DMS79 treated with DMSO at 0.1 percent for 48 hours (cell line): ENCODE measurements around the gene TRIM66.

Source experiments
- DNase-seq: peaks from one replicate; lab custom pipeline; 2025; lab: John Stamatoyannopoulos, UW

TRIM66 gene

DNA sequence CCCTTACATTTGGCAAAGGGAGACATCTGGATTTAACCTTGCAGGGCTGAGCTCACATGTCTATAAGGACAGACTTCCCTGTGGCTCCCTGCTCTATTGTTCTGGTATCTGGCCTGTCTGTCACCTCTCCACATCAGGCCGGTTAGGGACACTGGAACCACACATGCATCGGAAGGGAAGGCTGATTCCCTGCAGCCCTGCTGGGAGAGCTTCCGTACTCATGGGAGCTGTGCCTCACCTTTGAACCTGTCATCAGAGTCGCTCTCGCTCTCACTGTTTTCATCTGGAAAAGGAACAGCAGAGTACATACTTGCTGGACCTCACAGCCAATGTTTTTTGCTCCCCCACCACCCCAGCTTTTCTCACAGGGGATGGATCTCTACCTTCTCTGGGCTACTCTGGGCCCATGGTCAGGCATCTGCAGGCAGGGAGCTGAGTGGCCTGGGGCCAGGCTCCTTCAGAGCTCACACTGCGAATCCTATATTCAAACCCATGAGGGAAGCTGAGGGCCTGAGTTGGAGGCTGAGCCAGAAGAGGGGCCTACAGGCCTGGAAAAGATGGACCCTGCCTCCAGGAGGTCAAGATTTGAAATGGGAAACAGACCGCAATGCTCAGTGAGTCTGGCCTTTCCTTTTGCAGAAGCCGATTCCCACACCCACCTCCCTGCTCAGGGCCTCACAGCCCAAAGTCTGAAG, 31.4 kb upstream of the TRIM66 start:
- no peak for DNase-seq

DNA sequence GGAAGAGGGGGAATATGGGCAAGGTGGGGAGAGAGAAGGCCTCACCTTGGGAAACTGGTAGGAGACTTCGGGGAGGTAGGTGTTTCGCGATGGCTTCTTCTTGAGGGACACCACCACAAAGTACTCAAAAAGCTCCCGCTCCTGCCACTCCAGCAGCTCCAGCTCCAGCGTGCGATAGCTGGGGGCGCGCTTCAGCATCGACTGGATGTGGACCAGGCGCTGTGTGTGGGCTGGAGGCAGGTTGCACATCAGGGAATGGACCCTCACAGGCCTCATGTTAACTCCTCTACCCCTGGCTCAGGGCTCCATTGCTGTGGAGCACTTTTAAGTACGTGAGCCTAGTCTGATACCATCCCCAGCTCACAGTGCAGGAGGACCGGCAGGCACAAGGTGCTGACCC, 30.0 kb upstream of the TRIM66 start:
- DNase-seq = no peak

DNA sequence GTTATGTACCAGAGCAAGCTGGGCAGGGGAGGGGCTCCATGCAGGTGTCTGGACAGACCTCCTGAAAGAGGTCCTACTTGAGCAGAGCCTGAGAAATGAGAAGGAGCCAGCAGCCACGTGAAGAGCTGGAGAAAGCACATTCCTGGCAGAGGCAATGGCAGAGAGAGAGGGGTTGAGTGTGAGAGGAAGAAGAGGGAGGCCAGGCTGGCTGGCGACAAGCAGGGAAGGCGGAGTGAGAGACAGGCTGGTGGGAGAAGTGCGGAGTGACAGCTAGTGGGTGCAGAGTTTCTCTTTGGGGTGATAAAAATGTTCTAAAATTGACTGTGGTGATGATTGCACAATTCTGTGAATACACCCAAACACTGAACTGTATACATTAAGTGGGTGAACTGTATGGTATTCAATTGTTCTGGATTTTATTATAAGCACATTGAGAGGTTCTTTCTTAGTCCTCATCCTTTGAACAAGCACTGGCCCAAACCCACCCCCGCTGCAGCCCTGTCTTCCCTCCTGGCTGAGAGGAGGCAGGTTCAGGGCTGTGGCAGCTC, 29.5 kb upstream of the TRIM66 start:
- DNase-seq = no peak

DNA sequence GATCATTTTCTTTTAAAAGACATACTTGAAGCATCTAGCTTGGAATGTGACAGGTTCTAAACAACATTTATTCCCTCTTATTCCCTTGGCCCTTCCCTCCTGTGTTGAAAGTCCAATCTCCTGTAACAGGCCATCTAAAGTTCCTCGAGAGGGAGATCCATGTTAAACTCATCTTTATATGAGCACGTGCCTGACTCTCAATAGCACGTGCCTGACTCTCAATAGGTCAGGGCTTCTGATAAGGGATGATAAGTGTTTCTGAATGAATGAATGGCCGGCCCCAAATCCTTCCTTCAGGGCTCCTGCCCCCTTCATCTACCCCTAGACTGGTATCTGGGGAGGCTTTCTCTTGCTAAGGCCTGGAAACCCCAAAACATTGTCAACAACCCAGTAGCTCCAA, 27.3 kb upstream of the TRIM66 start:
- no peak for DNase-seq

DNA sequence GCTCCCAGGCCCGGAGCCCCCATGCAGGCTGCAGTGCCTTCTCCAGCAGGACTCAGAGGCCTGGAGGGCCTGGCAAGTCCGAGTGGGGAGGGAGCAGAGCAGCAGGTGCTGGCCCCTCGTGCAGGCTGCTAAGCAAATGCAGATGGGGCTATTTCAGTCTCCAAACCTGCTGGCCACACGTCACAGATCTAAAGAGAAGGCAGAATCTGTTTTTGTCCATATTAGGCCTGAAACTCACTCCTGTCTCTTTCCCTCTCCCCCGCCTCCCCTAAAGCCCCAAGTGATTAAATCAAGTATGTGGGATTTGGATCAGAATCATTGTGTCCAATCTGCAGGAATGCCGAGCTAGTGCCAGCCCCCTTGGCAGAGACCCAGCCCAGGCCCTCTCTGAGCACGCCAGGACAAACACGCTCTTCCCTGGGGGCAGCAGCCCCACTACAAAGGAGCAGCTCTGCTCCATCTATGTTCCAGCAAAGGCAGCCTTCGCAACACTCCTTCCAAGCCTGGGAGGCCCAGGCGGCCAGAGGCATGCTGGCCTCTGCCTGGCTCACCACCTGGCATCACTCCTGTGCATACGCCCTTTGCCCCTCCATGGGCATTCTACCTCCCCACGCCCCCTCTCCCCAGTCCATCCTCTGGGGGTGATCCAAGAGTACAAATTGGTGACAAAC, 26.7 kb upstream of the TRIM66 start:
- DNase-seq = no peak

DNA sequence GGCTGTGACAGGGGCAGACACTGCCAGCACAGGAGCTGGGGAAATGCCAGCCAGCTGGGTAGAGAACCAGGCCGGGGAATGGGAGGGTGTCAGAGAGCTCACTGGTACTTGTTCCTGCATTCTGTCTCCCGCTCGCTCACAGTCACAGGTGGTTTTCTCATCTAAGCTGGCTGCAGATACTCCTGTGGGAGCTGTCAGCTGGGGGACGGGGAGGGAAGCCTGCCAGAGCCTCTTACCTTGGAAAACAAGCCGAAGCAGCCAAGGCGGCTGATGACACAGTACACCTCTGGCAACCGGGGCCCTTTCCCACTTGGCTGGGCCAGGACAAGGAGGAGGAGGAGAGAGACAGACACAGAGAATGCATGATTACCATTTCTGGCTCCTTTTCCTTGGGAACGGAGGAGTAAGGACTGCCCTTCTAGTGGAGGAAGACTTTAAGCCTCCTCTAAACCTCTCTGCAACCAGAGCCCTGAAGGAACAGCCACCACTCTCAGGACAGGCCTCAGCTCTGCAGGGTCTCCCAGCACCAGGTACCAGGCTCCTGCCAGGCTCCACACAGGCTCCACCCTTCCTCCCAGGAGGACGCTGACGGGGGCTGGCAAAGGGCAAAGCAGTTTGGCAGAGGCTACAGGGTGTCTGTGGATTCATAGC, 25.2 kb upstream of the TRIM66 start:
- no peak for DNase-seq

DNA sequence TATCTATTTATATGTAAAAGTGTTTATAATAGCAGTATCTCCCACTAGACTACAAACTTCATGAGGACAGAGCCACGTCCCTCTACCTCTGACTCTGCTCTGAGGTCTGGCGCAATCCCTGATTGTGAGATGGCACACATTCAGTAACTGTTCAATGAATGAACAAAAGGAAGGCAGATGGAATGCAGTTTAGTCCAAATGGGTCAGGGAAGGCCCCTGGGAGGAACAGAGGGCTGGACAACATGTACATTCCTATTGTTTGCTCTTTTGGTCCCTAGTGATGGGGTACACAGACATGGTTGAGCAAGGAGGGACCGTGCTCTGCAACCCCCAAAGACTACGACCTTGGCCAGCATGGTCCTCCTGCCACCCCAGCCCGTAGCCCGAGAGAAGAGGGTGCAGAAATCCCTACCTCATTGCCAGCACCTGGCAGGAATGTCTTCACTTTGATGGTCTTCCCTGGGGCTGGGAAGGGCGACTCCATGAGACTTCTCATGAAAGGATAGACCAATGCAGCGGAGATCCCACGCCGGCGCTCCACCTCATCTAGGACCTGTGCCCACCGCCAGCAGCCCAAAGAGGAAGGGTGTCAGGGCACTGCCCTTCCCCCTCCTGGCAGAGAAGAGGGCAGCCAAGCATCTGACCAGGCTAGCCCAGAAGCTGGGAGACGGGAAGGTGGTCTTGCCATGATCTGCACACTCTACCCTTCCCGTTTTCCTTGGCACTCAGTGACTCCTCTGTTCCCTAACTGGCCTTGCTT, 24.4 kb upstream of the TRIM66 start:
- DNase-seq = no peak

DNA sequence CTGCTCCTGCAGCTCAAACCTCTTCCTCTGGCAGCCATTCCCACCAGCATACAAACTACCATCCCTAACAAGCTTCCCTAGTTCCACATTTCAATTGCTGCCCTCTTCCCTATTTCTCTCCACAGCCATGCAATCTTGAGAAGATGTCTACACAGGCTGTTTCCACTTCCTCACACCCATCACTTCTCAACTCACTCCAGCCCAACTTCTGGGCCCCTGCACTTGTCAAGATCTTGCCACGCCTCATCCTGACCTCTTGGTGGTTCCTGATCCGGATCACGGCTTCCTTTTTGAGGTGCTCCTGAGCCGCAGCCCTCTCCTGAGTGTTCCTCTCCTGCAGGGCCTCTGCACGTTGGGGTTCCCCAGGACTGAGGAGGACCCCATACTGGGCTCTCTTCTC, 22.7 kb upstream of the TRIM66 start:
- no peak for DNase-seq

DNA sequence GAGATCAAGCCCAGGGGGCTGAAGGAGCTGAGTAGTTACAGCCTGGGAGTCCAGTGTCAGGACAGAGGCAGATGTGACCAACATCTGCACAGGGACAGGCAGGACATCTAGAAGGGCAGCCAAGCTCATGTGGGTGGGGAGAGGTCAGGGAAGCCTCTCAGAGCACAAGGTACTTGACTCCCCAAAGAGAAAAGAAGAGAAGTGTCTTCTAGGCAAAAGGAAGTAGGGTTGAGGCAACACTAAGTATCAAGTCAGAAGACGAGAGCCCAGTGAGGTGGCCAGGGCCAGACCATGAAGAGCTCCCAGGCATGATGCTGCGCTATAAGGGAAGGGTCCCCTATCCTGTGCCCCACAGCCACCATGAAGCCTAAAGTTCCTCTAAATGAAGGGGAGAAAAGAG, 21.7 kb upstream of the TRIM66 start:
- no peak for DNase-seq

DNA sequence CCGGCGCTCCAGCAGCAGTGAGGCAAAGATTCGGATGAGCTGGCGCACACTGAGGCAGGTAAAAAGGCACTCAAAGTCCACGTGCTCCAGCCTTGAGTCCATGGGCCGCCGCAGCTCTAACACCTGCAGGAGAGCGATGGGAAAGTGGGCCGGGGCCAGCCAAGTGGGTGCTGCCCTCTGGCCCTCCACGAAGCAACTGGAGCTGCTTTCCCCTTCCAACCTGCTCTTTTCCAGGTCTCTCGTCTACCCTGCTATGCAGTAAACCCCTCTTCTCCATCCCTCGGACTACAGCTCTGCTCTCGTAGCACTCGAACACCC, 20.1 kb upstream of the TRIM66 start:
- DNase-seq = no peak

DNA sequence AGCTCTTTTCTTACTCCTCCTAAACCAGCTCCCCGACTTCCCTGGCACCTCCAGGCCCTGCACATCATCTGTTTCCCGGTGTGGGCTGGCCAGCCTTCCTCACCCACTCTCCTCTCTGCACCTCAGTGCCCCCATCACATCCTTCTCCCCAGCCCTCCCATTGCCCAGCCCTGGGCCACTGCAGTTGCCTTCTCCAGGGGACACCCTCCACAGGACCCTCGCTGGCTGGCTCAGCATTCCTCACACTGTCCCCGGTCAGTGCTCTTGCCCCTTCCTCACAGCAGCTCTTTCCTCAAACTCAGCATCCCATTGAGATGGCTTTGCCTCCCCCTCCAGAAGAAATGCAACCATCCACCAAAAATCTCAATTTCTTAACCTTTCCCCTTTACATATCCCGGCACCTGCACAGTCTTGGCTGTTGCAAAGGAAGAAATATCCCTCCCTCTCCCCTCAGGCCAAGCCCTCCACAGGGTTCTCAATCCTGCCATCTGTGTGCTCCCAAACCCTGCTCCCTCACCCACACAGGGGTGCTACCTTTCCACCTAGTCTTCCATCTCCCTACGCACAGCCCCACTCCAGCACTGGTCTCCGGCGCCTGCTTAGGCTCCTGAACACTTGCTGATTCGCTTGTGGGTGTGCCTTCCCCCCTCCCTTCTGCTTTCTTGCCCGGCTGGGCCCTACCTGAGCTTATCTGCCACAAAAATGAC, 19.6 kb upstream of the TRIM66 start:
- DNase-seq = no peak

DNA sequence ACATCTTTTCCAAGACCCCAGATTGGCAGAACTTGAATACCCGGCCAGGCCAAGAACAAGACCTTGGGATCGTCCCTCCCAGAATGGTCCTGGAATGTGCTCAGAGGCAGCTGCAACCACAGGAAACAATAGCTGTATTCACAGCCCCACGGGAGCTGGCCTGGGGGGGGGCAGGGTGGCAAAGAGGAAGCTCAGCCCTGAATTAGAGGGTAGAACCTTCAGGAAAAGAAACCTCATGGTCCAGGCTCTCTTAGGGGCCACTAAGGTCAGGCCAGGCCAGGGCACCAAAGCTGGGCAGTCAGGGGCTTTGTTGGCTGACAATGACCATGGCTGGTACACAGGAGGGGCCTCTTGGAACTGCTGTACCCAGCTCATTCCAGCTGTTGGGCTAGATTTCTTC, 17.4 kb upstream of the TRIM66 start:
- DNase-seq = no peak

DNA sequence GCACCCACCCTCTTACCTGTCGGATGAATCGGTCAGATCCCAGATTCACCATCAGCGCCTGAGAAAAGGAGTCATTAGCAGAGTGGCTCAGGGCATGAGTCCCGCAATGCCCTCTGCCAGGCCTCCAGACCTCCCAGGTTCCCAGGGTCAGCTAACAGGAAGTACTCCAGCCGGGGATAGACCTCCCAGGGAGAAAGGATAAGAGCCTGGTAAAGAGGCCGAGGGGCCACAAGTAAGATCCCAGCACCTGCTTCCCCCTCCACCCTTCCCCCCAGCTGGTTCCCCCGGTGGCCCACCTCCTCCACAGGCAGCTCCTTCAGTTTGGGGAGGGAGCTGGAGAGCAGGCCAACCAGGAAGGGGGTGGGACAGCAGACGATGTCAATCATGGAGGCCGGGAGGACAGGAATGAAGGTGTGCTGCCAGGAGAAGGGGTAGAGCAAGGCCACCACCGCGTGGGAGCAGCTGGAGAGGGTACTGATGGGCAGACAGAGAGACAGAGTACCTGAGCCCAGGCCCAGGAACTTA, 16.5 kb upstream of the TRIM66 start:
- DNase-seq = no peak

DNA sequence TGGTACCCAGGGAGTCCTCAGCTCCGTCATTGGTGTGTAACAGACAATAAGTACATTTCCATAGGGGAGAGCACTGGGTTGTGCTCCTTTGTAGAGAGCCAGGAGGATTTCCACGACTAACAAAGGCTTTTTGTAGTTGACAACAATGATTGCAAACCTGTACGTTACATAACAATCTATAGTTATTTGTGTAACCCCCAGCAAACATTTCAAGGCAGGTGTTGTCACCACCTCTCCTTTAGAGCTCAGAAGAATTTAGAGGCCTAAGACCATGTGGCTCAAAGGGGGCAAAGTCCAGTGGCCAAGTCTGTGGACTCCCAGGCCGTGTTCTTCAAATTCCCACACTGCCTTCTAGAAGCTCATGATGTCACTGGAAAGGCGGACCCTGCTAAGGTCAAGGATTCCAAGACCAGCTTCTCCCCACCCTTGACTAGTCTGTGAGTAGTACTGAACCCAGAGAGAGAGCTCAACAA, 15.9 kb upstream of the TRIM66 start:
- no peak for DNase-seq

DNA sequence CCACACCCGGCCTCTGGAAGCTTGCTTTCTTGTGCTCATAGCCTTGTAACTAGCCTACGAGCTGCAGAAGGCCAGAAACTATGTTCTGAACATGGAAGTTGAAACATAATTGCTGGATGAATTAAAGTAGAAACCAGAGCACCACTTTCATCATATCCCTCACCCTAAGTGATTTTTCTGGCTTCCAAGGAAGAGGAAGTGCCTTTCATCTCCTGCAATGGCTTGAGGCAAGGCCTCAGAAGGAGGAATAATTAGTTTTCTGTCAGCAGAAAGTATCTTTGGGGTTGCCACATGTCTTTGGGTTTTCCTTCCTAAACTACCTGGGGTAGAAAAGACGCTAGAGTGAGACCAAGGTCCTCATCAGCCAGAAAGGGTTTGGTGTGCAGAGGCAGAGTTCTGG, 14.6 kb upstream of the TRIM66 start:
- no peak for DNase-seq

DNA sequence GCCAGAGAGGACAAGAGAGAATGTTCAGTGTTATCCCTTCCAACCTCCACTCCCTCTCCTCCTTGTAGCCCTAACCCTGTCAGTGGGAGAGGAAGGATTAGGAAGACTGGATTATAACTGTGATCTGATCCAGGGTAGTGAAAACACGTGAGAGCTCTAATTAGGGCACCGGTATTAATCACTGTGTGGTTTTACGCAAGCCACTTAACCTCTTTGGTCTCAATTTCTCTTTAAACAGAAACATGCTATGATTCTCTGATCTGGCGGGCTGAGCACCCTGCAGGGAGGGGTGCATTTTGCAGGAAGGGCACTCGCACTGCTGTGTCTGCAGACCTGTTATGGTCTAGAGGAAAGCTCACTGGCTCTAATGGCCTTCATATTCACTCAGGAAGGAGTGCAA, 11.7 kb upstream of the TRIM66 start:
- DNase-seq = no peak

DNA sequence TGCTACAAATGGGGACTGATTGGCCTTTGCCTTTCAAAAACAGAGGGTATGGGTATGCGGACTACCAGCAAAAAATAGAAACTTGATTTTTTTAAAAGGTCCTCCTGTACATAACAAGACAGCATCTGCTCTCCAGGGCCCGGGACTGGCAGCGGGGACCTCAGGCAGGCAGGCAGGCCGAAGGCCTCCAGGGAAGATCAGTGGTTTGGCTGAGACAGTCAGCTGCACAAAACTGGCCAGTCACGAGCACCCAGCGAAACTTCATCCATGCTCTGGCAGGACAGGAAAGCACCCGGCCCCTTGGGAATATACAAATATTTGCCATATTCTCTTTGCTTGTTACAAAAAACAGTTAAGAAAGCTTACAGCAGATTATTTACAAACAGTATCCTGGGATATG, 11.1 kb upstream of the TRIM66 start:
- no peak for DNase-seq

DNA sequence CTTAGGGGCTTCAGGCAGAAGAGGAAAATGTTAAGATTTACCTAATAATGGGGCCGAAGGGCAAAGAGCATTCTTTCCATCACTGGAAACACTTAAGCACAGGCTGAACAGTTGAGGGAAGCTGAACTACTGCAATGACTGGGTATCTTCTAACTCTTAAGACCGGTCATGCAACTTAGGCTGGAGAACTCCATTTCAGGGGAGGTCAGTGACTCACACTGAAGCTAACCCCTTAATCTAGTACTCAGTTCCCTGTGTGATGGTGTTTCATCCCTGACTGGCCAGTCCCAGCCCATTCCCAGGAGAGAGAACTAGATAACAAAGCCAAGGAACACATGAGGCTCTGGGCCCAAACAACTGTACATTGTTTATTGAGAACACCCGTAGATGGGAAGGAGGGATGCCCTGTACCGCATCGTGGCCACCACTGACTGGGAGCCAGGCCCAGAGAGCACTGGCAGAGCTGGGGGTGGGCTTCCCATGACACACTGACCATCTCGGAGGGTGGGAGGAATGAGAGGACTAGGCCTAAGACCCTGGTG, 10.6 kb upstream of the TRIM66 start:
- no peak for DNase-seq

DNA sequence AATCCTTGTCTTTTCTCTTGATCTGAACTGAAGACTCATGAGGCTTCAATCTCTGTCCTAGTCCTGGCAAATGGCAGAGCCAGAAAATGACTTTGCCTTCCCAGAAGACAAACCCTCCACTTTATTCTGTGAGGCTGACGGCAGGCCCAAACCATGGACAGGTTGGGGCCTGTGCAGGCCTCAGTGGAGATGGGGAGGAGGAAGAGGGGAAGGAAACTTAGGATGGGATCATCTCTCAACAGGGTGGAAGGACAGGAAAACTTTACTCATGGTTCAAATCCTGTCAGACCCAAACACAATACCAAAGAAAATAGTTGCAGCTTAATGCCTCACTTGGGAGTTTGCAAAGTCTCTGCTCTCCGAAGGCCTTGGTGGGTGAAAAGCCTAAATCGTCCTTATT, 10.0 kb upstream of the TRIM66 start:
- DNase-seq = no peak

DNA sequence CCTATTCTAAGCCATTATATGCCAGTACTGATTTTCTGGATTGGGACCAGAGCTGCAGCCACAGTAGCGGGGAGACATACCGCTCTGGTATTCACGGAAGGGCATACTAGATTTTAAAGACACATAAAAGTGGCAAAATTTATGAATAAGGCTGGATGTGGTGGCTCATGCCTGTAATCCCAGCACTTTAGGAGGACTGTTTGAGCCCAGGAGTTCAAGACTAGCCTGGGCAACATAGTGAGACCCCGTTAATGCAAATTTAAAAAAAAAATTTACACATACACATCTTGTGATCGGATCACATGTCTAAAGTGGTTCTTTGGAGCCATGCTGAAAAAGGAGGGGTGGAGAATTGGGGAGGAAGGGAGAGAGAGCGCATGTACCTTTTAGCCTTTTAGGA, 9.1 kb upstream of the TRIM66 start:
- no peak for DNase-seq
